Measurements from ENCODE around the gene KITLG.
"Not testable (repeated sequence)": the region's sequence is repeated elsewhere in the genome, so short reads cannot be mapped to it uniquely, and the experiment has no call there.

KITLG gene

GRCh38 chr12:88575361-88575970, 4.8 kb downstream of the KITLG start:
- no peak for DNase-seq

DNA sequence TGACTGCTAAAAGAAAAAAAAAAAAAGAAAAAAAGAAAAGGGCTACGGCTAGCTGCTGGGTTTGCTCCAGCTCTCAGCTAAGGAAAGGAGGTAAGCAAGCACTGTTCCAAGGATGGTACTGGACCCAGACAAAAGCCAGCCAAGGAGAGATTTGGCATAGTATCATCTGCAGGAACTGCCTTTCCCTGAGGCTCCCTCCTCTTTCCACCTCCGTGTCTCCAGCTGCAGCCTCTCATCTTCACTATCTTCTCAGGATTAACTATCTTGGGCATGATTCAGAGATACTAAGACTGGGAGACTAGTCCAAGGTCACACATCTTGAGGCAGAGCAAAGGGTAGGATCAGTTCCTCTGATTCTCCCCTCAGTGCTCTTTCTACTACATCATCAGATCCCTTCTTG, 6.0 kb downstream of the KITLG start:
- DNase-seq, result no peak

- no peak for DNase-seq
Observed at GRCh38 chr12:88573583-88573982, 6.7 kb downstream of the KITLG start.

DNA sequence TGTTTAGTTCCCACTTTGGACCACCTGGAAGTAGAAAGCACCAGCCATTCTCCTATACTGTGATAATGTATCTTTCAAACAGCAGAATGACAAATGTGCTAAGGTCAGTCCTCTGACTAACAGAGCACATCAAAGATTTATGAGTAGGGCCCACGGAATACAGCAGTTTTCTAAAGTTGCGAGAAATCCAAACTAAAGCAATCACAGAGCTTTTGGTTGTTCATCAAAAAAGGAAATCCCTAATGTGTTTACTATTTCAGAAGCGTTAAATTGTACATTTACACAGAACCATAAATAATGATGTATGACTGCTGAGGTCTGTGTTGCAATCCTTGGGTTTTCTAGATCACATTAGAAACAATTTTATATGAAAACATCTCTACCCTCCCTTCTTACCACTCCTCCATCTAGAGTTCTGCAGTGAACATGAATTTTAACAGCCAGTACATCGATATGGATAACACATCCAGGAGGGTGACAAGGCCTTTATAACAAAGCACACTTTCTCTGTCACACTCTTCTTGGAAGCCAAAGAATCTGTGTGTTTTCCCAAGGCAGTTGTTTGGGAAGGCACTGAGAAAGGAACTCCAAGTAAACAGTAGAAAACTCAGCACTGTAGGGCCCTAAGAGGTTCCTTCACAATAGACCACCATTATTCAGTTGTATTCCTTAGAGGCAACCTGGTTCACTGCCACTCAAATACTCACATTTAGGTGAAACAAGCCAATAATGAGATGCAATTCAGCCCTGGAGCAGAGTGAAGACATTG, 7.3 kb downstream of the KITLG start:
- DNase-seq, result no peak

DNA sequence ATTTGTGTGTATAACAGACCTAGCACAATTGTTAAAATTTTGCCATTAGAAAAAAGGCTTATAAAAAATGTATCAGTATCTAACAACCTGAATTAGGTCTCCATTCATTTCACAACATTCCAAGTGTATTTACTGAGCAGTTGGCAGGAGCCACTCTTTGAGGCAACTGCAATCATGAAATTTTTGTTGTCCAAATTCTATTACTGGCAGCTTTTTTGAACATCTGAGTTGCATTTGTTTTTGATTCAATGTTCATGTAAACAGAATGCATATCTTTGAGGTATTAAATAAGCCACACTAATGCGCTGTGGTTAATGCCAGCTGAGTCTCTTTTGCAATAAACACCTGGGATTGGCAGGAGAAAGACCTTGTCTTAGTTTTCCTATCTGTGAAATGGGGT, 8.7 kb downstream of the KITLG start:
- DNase-seq, result no peak

- DNase-seq, result no peak
Observed at GRCh38 chr12:88570103-88570502, 10.2 kb downstream of the KITLG start.

DNA sequence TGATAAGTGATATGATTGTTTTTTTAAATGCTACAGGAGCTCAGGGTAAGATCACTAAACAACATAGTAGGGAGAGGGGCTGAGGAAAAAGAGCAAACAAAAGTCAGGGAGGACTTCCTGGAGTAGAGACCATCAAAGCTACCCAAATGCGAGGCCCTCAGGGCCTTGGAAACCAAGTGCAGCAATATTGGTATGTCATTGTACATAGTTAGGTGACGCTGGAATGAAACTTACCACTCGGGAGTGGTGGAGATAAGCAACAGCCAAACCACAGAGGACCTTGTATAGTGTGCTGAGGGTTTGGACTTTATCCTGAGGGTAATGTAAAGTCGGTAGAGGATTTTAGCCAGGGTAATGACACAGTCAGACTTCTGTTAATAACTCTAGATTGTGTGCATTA, 13.8 kb downstream of the KITLG start:
- DNase-seq, result no peak

DNA sequence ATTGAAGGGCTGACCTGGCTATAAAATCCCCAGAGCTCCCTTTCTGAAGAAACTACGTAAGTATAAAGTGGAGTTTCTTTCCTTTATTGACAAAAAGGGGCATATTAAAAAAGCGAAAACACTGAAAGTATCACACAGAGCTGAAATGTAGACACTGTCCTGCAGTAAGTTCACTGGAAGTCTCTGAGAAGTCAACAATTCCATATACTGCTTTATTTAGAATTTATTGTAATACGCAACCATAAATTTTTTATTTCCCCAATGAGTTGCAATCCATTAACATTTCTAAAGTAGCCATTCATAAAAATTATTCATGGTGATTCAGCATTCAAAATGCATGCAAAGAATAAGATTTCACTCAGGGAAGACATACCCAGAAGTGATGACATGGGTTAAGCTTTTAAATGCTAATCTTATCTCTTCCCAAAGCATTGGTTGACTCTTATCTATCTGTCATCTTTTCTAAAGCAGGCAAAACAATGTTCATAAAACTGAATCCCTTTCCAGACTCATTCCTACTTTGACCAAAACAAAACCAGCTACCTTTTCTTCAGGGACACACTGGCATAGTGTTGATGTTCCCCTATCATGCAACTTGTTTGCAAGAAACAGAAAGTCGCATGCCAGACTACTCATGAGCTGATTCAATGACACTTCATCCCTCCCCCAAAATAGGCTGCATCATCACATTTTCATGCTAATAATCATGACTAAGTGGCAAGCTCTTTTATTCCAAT, 17.3 kb downstream of the KITLG start:
- no peak for DNase-seq

DNA sequence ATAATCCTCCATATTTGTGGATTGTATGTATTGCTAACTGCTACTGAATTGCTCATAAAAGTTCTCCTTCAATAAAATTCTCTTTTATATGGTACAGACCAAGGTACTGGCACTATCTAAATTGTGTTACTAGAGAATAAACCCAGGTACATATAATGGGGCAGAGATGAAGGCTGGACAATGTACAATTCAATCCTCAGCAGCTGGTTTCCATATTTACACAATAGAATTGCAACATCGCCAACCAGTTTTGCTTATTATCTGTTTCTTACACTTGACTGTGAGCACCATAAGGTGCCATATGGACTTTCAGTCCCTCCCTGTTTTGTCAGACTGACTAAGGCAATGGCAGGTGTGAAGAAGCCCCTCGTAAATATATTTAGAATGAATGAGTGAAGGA, 18.1 kb downstream of the KITLG start:
- DNase-seq, result no peak

- no peak for DNase-seq
Observed at GRCh38 chr12:88559772-88560171, 20.5 kb downstream of the KITLG start.

- no peak for DNase-seq
Observed at GRCh38 chr12:88559199-88559598, 21.1 kb downstream of the KITLG start.

- DNase-seq, result no peak
Observed at GRCh38 chr12:88558340-88558867, 21.9 kb downstream of the KITLG start.

DNA sequence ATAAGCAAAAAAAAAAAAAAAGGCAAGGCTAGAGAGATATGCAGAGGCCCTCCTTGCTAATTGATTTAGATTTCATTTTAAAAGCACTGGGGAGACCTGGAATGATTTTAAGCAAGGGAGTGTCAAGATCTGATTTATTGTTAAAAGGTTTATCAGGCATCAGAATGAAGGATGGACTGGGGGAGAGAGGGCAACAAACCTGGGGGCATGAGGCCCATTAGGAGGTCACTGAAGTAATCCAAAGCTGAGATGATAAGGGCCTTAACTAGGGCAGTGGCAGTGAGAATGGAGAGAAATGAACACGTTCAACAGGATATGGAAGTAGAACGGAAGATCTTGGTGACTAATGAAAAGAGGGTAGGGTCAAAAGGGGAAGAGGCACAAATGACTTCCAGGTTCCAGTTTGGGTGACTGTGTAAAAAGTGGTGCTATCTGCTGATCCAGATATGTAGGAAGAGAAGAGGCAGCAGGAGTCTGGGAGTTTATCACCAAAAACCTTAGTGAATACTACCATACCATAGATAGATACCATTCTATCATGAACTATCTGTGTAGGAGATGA, 24.0 kb downstream of the KITLG start:
- no peak for DNase-seq

DNA sequence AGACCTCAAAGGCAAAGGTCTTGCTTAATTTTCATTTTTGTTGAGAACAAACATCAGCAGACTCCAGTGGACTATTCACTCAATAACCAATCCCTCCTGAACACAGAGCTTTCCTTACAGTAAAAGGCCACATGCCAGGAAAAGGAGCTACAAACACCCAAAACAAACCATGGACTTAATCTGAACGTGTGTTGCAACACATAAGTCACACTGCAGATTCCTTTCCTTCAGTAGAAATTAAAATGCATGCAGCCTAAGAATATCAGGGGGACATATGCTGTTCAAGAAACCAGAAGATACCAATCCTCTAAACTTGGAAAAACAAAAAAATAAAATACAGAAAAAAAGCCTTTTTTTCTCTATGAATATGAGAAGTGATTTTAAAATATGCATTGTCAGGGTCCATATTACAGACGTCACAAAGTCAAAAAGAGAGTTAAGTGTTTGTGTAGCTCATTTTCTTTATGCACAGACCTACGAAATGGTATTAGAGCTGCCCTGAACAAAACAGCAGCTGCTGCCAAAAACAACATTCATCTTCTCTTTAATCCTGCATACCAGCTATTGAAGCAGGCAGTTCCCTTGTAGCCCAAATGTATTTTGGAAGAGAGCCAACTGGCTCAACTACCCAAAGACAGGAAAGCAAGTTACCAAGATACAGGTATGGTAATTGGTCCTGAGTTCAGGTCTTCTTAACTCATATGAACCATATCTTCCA, 26.2 kb downstream of the KITLG start:
- DNase-seq, result no peak

GRCh38 chr12:88552610-88553079, 27.6 kb downstream of the KITLG start:
- no peak for DNase-seq

DNA sequence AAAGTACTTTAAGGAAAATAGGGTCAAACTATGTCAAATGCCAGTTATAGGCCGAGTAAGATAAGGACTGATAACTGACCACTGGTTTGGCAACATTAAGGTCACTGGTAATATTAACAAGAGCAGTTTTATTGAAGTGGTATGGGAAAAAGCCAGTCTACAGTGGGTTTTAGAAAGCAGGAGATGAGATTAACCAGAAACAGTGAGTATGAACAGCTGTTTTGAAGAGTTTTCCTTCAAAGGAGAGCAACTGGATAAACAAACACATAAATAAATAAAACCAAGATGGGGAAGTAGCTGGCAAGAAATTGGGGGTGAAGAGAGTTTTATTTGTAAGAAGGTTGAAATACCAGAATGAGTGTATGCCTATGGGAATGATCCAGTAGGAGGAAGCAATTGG, 30.3 kb downstream of the KITLG start:
- DNase-seq, result no peak

DNA sequence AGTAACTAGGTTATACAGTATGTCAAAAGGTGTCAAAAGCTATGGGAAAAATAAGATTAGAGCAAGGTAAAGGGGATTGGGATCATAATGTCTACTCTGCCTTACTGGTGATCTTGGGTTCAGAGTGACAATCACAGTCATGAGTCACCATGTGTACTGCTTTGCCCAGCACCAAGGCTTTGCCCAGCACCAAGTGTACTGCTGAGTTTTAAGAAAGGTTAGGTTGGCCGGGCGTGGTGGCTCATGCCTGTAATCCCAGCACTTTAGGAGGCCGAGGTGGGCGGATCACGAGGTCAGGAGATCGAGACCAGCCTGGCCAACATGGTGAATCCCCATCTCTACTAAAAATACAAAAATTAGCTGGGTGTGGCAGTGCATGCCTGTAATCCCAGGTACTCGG, 32.3 kb downstream of the KITLG start:
- not testable (repeated sequence) for DNase-seq

GRCh38 chr12:88546853-88547252, 33.4 kb downstream of the KITLG start:
- DNase-seq, result no peak

DNA sequence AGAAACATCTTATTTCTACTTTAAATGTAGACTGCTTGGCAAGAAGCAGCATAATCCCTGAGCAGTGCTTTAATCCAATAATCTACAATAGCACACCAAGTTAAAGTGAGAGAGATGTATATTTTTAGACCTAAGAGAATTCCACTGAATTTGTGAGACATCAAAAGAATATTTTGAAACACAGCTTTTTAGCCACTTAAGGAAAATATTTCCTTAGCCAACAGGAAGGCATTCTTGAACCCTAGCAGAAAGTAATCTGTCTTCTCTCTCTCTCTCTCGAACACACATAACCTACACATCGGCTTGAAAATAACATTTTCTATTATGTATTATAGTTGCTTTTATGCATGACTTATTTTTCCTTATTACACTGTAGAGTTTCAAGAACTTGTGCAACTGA, 34.0 kb downstream of the KITLG start:
- DNase-seq, result no peak

GRCh38 chr12:88544991-88545980, 35.0 kb downstream of the KITLG start:
- no peak for DNase-seq

DNA sequence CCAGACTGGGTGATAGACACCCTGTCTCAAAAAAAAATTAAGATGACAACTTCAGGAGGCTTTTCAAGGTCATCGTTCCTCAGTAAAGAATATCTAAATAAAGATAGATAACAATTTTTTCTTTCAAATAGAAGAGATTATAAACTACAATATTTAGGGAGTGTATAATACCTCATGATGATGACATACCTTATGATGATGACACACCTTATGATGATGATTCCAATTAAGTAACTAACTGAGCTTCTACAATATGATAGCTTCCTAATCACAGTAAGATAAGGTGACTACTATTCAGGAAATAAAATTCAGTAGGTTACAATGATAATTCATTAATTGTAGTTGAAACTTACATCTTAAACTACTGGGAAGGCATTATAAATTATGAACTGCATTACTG, 40.4 kb downstream of the KITLG start:
- DNase-seq, result no peak
